Nephron progenitor cell (in vitro differentiated cells): Measurements from ENCODE around the gene ZSCAN5A.
"Not testable (repeated sequence)": the region's sequence is repeated elsewhere in the genome, so short reads cannot be mapped to it uniquely, and the experiment has no call there.

Experiments
- DNase-seq: peaks from one replicate; pipeline ENCODE4 v3.0.0; 2021
- H3K27ac Mint-ChIP-seq: 2 replicates; pipeline ENCODE4 v1.8.0; 2021; ENCODE audit warnings: mild to moderate bottlenecking, moderate library complexity, mixed read lengths
- H3K27me3 Mint-ChIP-seq: 2 replicates; pipeline ENCODE4 v1.8.0; 2021; ENCODE audit warnings: mild to moderate bottlenecking, low read depth, mixed read lengths; ENCODE audit not compliant: poor library complexity
- H3K36me3 Mint-ChIP-seq: 2 replicates; pipeline ENCODE4 v1.8.0; 2021; ENCODE audit warnings: low read depth, mixed read lengths
- H3K4me1 Mint-ChIP-seq: 2 replicates; pipeline ENCODE4 v1.8.0; 2021; ENCODE audit warnings: mixed read lengths
- H3K4me3 Mint-ChIP-seq: 2 replicates; pipeline ENCODE4 v1.8.0; 2021; ENCODE audit warnings: mild to moderate bottlenecking, moderate library complexity, mixed read lengths
- H3K9me3 Mint-ChIP-seq: 2 replicates; pipeline ENCODE4 v1.8.0; 2021; ENCODE audit warnings: mild to moderate bottlenecking, moderate library complexity, mixed read lengths
- TF ChIP-seq, protein P1 (sequence below): fragments of 200-600 bp; sonication (generic); IDR thresholded peaks from 2 replicates; pipeline ENCODE4 v1.5.0; 2021; ENCODE audit warnings: antibody characterized with exemption

Gene ZSCAN5A

GRCh38 chr19:56350416-56351045, 35.9 kb upstream of the ZSCAN5A start:
- TF ChIP-seq, protein P1, sequence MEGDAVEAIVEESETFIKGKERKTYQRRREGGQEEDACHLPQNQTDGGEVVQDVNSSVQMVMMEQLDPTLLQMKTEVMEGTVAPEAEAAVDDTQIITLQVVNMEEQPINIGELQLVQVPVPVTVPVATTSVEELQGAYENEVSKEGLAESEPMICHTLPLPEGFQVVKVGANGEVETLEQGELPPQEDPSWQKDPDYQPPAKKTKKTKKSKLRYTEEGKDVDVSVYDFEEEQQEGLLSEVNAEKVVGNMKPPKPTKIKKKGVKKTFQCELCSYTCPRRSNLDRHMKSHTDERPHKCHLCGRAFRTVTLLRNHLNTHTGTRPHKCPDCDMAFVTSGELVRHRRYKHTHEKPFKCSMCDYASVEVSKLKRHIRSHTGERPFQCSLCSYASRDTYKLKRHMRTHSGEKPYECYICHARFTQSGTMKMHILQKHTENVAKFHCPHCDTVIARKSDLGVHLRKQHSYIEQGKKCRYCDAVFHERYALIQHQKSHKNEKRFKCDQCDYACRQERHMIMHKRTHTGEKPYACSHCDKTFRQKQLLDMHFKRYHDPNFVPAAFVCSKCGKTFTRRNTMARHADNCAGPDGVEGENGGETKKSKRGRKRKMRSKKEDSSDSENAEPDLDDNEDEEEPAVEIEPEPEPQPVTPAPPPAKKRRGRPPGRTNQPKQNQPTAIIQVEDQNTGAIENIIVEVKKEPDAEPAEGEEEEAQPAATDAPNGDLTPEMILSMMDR = peak; percentile 83
- Mint-ChIP-seq H3K4me1 (no peaks in the 10 kb centered on the region), H3K27ac (no peak overlapping the region), H3K27me3 (peaks cover 10% of the 10 kb centered on the region), H3K36me3 (no peaks in the 10 kb centered on the region), H3K4me3 (no peak overlapping the region), H3K9me3 (peaks cover 60% of the 10 kb centered on the region)
- peak; percentile 51 for DNase-seq

- H3K4me3 Mint-ChIP-seq = no peak overlapping the region
- no peak for DNase-seq
Measured at GRCh38 chr19:56348289-56348877, 33.7 kb upstream of the ZSCAN5A start.

GRCh38 chr19:56347163-56347778, 32.6 kb upstream of the ZSCAN5A start:
- Mint-ChIP-seq H3K27ac (no peak overlapping the region), H3K36me3 (no peaks in the 10 kb centered on the region), H3K9me3 (peaks cover 64% of the 10 kb centered on the region), H3K27me3 (peaks cover 10% of the 10 kb centered on the region), H3K4me1 (no peaks in the 10 kb centered on the region), H3K4me3 (no peak overlapping the region)
- no peak for DNase-seq
- TF ChIP-seq, protein P1 = no peak

More at GRCh38 chr19:56348289-56348877, 33.7 kb upstream of the ZSCAN5A start:
- TF ChIP-seq, protein P1 = no peak
- Mint-ChIP-seq H3K27ac (no peak overlapping the region), H3K4me1 (no peaks in the 10 kb centered on the region), H3K36me3 (no peaks in the 10 kb centered on the region), H3K27me3 (peaks cover 10% of the 10 kb centered on the region), H3K9me3 (peaks cover 63% of the 10 kb centered on the region)

DNA sequence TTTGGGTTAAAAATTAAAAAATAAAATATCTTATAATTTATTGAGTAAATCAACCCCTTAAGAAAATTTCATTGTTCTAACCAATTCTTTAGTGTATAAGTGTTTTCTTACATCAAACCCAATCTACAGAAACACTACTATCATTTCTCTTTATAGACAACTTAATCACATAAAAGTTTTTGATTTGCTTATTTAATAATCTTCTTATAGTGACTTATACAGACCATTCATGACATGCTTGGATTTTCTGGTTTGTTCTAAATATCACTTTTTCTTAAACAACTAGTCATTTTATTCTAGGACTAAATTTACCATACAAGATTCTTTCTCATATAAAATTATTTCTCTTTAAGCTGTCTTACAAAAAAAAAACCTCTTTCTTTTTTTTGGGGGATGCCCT, 27.3 kb upstream of the ZSCAN5A start:
- Mint-ChIP-seq H3K36me3 (no peaks in the 10 kb centered on the region), H3K9me3 (peaks cover 80% of the 10 kb centered on the region)
- no peak for DNase-seq

DNA sequence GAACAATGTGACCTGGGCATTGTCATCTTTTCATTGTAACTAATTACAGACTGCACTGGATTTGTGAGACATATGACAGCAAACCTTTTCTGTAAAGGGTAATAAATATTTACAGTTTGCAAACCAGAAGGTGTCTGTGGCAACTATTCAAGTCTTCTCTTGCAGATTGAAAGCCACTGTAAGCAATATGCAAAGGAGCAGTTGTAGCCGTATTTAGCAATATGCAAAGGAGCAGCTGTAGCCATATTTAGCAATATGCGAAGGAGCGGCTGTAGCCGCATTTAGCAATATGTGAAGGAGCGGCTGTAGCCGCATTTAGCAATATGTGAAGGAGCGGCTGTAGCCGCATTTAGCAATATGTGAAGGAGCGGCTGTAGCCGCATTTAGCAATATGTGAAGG, 24.4 kb upstream of the ZSCAN5A start:
- peaks cover 75% of the 10 kb centered on the region for H3K9me3 Mint-ChIP-seq
- not testable (repeated sequence) for H3K4me3 Mint-ChIP-seq, H3K36me3 Mint-ChIP-seq, H3K27me3 Mint-ChIP-seq, H3K4me1 Mint-ChIP-seq, DNase-seq, H3K27ac Mint-ChIP-seq

More for the DNA sequence above, 27.3 kb upstream of the ZSCAN5A start:
- TF ChIP-seq, protein P1 = no peak
- H3K4me3 Mint-ChIP-seq = no peak overlapping the region
- H3K27me3 Mint-ChIP-seq = no peaks in the 10 kb centered on the region
- H3K4me1 Mint-ChIP-seq = no peaks in the 10 kb centered on the region
- no peak overlapping the region for H3K27ac Mint-ChIP-seq

DNA sequence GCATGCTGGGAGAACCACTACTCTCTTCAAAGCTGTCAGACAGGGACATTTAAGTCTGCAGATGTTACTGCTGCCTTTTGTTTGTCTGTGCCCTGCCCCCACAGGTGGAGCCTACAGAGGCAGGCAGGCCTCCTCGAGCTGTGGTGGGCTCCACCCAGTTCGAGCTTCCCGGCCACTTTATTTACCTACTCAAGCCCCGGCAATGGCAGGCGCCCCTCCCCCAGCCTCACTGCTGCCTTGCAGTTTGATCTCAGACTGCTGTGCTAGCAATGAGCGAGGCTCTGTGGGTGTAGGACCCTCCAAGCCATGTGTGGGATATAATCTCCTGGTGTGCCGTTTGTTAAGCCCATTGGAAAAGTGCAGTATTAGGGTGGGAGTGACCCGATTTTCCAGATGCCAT, 22.4 kb upstream of the ZSCAN5A start:
- H3K4me1 Mint-ChIP-seq, H3K4me3 Mint-ChIP-seq, H3K27me3 Mint-ChIP-seq, DNase-seq, H3K36me3 Mint-ChIP-seq, H3K27ac Mint-ChIP-seq: not testable (repeated sequence)
- H3K9me3 Mint-ChIP-seq = peaks cover 76% of the 10 kb centered on the region

GRCh38 chr19:56335371-56335770, 20.7 kb upstream of the ZSCAN5A start:
- not testable (repeated sequence) for H3K4me1 Mint-ChIP-seq, H3K27me3 Mint-ChIP-seq, H3K4me3 Mint-ChIP-seq, H3K36me3 Mint-ChIP-seq, DNase-seq, H3K27ac Mint-ChIP-seq
- peaks cover 74% of the 10 kb centered on the region for H3K9me3 Mint-ChIP-seq
